Activated gamma-delta T cell (primary cell): Measurements from ENCODE around the gene OR7D2.

Experiments used
- DNase-seq: peaks from one replicate; lab custom pipeline; 2025; lab: John Stamatoyannopoulos, UW

Gene OR7D2

GRCh38 chr19:9205501-9206113 lies 26.8 kb downstream of the OR7D2 start:
- DNase-seq = no peak

DNA sequence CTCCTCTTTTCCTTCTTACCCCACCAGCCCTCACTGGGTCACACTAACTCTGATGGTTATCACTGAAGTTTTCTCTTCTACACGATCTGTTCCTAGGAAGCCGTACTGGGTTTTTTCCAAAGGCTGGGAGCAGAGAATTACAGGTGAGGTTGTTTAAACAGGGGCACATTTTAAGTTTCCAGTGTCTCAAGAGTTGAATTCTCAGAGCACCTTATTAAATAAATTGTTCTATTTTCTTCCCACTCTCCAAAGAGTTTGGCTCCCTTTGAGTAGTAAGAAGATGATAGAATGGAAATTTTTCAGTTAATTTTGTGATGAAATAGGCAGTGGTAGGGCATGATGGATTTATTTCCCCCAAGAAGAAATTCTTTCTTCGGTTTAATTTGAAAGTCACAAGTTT lies 40.7 kb downstream of the OR7D2 start, which contains the start of gene OR7D4:
Gene OR7D4, minus strand, starts transcription at position 101 of the 400 bp plus-strand sequence. CDS start 4,752 bp downstream, outside the sequence.
- no peak for DNase-seq
